GM12878 (cell line): Measurements from ENCODE around the gene SARS1. TPM values are rescaled to one million over a fixed set of nuclear protein-coding genes. Genes with fewer than 3 reads are reported as not detected.

Experiments
- CHD1 ChIP-seq: IDR thresholded peaks from 2 replicates; pipeline ENCODE4 v1.6.1; 2012; ENCODE audit warnings: low read depth, low read length, improper control_type of control experiment
- CHD2 ChIP-seq: IDR thresholded peaks from 2 replicates; pipeline ENCODE4 v1.6.1; 2011; ENCODE audit warnings: low read depth, low read length, improper control_type of control experiment, borderline replicate concordance
- CTCF ChIP-seq, 3 experiments: IDR thresholded peaks in 2 of 3; conservative IDR thresholded peaks in 1 of 3; 2 replicates each; pipeline ENCODE4 v1.5.1; 2011; ENCODE audit warnings: low read depth in 3 of 3, low read length in 3 of 3, mild to moderate bottlenecking in 3 of 3, control low read depth in 2 of 3, moderate library complexity in 2 of 3, inconsistent platforms in 1 of 3, mixed read lengths in 1 of 3; ENCODE audit not compliant: control insufficient read depth in 2 of 3, insufficient read depth in 1 of 3; ENCODE audit errors: extremely low read depth in 1 of 3
- E4F1 ChIP-seq: fragments of 450-650 bp; IDR thresholded peaks from 2 replicates; pipeline ENCODE4 v1.6.1; 2018; ENCODE audit warnings: borderline replicate concordance, mild to moderate bottlenecking; ENCODE audit not compliant: partially characterized antibody
- NKRF ChIP-seq: fragments of 450-650 bp; conservative IDR thresholded peaks from 2 replicates; pipeline ENCODE4 v1.6.1; 2017; ENCODE audit warnings: mild to moderate bottlenecking, moderate library complexity
- NRF1 ChIP-seq: conservative IDR thresholded peaks from 2 replicates; pipeline ENCODE4 v1.6.1; 2011; ENCODE audit warnings: mild to moderate bottlenecking, low read depth, low read length, improper control_type of control experiment
- PAX5 ChIP-seq: IDR thresholded peaks from 2 replicates; pipeline ENCODE4 v1.6.1; 2011; ENCODE audit warnings: low read depth, low read length, borderline replicate concordance
- PRDM15 ChIP-seq: fragments of 450-650 bp; formaldehyde crosslinking; IDR thresholded peaks from 2 replicates; pipeline ENCODE4 v1.4.0; 2020; ENCODE audit warnings: mild to moderate bottlenecking, moderate library complexity
- SP1 ChIP-seq: IDR thresholded peaks from one replicate; pipeline ENCODE4 v1.6.1; 2011; ENCODE audit warnings: low read depth, low read length
- STAT1 ChIP-seq: fragments of 450-650 bp; conservative IDR thresholded peaks from 2 replicates; pipeline ENCODE4 v1.6.1; 2014; ENCODE audit warnings: antibody characterized with exemption, mild to moderate bottlenecking
- STAT3 ChIP-seq: IDR thresholded peaks from 2 replicates; pipeline ENCODE4 v1.6.1; 2011; ENCODE audit warnings: low read depth, low read length, improper control_type of control experiment
- TCF3 ChIP-seq: IDR thresholded peaks from 2 replicates; pipeline ENCODE4 v1.6.1; 2012; ENCODE audit warnings: low read depth, mild to moderate bottlenecking, low read length, borderline replicate concordance; ENCODE audit not compliant: insufficient read depth
- WRNIP1 ChIP-seq: IDR thresholded peaks from 2 replicates; pipeline ENCODE4 v1.6.1; 2011; ENCODE audit warnings: low read depth, low read length, improper control_type of control experiment, borderline replicate concordance
- ZBTB4 ChIP-seq: fragments of 450-650 bp; formaldehyde crosslinking; IDR thresholded peaks from 2 replicates; pipeline ENCODE4 v1.4.0; 2022; ENCODE audit warnings: mild to moderate bottlenecking, moderate library complexity
- polyA plus RNA-seq, 11 experiments: library from polyadenylated mRNA; depleted of rRNA in 4 of 11; unstranded in 6 of 11; stranded (reverse) in 5 of 11; fragments of >200 nt; fragmentation: Nextera tagmentation in 4 of 11; fragmentation: Illumina TruSeq in 1 of 11; extraction: Ambion mirVana in 4 of 11; extraction: Trizol in 1 of 11; gene quantifications; 1 replicate in 1 of 11; 2 replicates in 10 of 11; pipeline versions ENCODE4 v1.2.1 to v1.2.3, GENCODE V29; 2011 to 2016; ENCODE audit warnings: inconsistent platforms in 2 of 11, missing spikeins in 2 of 11, low read depth in 1 of 11
- total RNA-seq, 4 experiments: library from RNA; depleted of rRNA in 3 of 4; stranded (reverse); fragments of >200 nt in 3 of 4; fragmentation: Illumina TruSeq in 1 of 4; extraction: Trizol in 1 of 4; gene quantifications; 2 replicates each; pipeline versions ENCODE4 v1.2.1 to v1.2.3, GENCODE V29; 2013 to 2021

The SARS1 gene
- total and polyA plus RNA-seq, 10 of the 15 experiments (the other 5 are each of a cell fraction or from before 2014, with no cell fraction given), result 103 to 202 (median 138) TPM

GRCh38 chr1:109282952-109283747 is 69.4 kb downstream of the SARS1 start, which contains the start of gene PSRC1 (continued):
- TF ChIP-seq ZBTB4 (no peak), STAT1 (no peak), CHD1 (no peak), CTCF (IDR thresholded peaks at IDR 0.05 in 2 of 3, conservative IDR thresholded peaks at IDR 0.05 in 1 of 3; ENCODE audit: control insufficient read depth in 2 of 3, extremely low read depth in 1 of 3, insufficient read depth in 1 of 3, low read depth in 3 of 3, low read length in 3 of 3) (peak; percentile 51 to 61 (median 55)), PAX5 (no peak), PRDM15 (no peak), CHD2 (peak; percentile 78), STAT3 (no peak), SP1 (peak; percentile 70), NKRF (no peak; the same call in 1 of the 2 replicates), TCF3 (no peak), E4F1 (peak; percentile 68), NRF1 (no peak), WRNIP1 (no peak)
